ENCODE data around the gene BLVRB. TPM values are rescaled to one million over a fixed set of nuclear protein-coding genes. Genes with fewer than 3 reads are reported as not detected.

Gene BLVRB
- total and polyA plus RNA-seq, 9 of the 15 experiments (the other 6 are each of a cell fraction or from before 2014, with no cell fraction given): 81.1 to 749 (median 331) TPM

DNA sequence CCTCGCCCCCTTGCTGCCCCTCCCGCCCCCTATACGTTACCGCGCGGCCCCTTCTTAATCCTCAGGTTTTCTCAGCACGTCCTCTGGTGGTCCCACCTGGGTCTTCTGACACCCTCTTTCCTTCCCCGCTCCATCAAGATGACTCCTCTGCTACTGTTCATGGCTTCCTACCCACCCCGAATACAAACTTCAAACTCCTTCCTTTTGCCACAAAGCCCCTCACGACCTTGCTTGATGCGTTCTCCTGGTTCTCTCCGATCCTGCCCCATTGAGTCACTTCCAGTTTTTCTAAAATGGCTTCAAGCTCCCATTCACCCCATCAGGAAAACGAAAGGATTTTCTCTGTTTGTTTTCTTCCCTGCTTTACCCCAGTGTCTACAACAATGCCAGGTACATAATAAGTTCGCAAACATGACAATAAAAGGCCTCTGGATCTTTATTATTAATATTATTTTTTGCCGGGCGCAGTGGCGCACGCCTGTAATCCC lies 20.7 kb downstream of the BLVRB start (continued):
- TF ChIP-seq SREBF1 (IDR thresholded peaks at IDR 0.05; ENCODE audit: borderline replicate concordance, low read depth, low read length) (no peak), OTX1 (CRISPR knock-in tag; IDR thresholded peaks at IDR 0.05) (no peak; the same call in 1 of the 2 replicates), SIN3A (IDR thresholded peaks at IDR 0.05; ENCODE audit: borderline replicate concordance in 2 of 2, control insufficient read depth in 1 of 2, low read depth in 2 of 2, low read length in 2 of 2) (0 out of 4 replicates have a peak, but pooled peaks of 1 of the 2 experiments have one; percentile 0), HDAC8 (tag; IDR thresholded peaks at IDR 0.05) (no peak), FIP1L1 (IDR thresholded peaks at IDR 0.05; ENCODE audit: low read depth, low read length, poor library complexity, severe bottlenecking) (no peak), NEUROD1 (IDR thresholded peaks at IDR 0.05; ENCODE audit: borderline replicate concordance, low read depth, low read length, partially characterized antibody) (peak; percentile 51), GATAD2A (IDR thresholded peaks at IDR 0.05) (peak; percentile 80), ZNF24 (IDR thresholded peaks at IDR 0.05) (no peak), ZNF431 (CRISPR knock-in tag; IDR thresholded peaks at IDR 0.05) (no peak), NRF1 (conservative IDR thresholded peaks at IDR 0.05 in 1 of 2, IDR thresholded peaks at IDR 0.05 in 1 of 2) (no peak), FOXK1 (CRISPR knock-in tag; IDR thresholded peaks at IDR 0.05; ENCODE audit: borderline replicate concordance) (0 out of 2 replicates have a peak, but pooled peaks have one; percentile 4), MEIS2 (IDR thresholded peaks at IDR 0.05; ENCODE audit: partially characterized antibody) (no peak), CTBP1 (IDR thresholded peaks at IDR 0.05; ENCODE audit: borderline replicate concordance) (no peak), NCOR1 (IDR thresholded peaks at IDR 0.05) (no peak), KDM5B (IDR thresholded peaks at IDR 0.05; ENCODE audit: insufficient replicate concordance, low read depth, low read length) (no peak), NR3C1 (CRISPR knock-in tag; IDR thresholded peaks at IDR 0.05) (no peak), ZBTB1 (CRISPR knock-in tag; IDR thresholded peaks at IDR 0.05; ENCODE audit: borderline replicate concordance, low read depth) (no peak), ATF1 (CRISPR knock-in tag; IDR thresholded peaks at IDR 0.05) (no peak), ATF1 (tag; IDR thresholded peaks at IDR 0.05) (peak; percentile 51)
- TF ChIP-seq, protein P1, sequence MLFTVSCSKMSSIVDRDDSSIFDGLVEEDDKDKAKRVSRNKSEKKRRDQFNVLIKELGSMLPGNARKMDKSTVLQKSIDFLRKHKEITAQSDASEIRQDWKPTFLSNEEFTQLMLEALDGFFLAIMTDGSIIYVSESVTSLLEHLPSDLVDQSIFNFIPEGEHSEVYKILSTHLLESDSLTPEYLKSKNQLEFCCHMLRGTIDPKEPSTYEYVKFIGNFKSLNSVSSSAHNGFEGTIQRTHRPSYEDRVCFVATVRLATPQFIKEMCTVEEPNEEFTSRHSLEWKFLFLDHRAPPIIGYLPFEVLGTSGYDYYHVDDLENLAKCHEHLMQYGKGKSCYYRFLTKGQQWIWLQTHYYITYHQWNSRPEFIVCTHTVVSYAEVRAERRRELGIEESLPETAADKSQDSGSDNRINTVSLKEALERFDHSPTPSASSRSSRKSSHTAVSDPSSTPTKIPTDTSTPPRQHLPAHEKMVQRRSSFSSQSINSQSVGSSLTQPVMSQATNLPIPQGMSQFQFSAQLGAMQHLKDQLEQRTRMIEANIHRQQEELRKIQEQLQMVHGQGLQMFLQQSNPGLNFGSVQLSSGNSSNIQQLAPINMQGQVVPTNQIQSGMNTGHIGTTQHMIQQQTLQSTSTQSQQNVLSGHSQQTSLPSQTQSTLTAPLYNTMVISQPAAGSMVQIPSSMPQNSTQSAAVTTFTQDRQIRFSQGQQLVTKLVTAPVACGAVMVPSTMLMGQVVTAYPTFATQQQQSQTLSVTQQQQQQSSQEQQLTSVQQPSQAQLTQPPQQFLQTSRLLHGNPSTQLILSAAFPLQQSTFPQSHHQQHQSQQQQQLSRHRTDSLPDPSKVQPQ (CRISPR knock-in tag; IDR thresholded peaks at IDR 0.05; ENCODE audit: borderline replicate concordance): no peak
- TF ChIP-seq, protein P2, sequence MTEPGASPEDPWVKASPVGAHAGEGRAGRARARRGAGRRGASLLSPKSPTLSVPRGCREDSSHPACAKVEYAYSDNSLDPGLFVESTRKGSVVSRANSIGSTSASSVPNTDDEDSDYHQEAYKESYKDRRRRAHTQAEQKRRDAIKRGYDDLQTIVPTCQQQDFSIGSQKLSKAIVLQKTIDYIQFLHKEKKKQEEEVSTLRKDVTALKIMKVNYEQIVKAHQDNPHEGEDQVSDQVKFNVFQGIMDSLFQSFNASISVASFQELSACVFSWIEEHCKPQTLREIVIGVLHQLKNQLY (CRISPR knock-in tag; conservative IDR thresholded peaks at IDR 0.05): no peak
- TF ChIP-seq, protein P3, sequence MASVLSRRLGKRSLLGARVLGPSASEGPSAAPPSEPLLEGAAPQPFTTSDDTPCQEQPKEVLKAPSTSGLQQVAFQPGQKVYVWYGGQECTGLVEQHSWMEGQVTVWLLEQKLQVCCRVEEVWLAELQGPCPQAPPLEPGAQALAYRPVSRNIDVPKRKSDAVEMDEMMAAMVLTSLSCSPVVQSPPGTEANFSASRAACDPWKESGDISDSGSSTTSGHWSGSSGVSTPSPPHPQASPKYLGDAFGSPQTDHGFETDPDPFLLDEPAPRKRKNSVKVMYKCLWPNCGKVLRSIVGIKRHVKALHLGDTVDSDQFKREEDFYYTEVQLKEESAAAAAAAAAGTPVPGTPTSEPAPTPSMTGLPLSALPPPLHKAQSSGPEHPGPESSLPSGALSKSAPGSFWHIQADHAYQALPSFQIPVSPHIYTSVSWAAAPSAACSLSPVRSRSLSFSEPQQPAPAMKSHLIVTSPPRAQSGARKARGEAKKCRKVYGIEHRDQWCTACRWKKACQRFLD (CRISPR knock-in tag; IDR thresholded peaks at IDR 0.05): 0 out of 2 replicates have a peak, but pooled peaks have one; percentile 0
- TF ChIP-seq, protein P4, sequence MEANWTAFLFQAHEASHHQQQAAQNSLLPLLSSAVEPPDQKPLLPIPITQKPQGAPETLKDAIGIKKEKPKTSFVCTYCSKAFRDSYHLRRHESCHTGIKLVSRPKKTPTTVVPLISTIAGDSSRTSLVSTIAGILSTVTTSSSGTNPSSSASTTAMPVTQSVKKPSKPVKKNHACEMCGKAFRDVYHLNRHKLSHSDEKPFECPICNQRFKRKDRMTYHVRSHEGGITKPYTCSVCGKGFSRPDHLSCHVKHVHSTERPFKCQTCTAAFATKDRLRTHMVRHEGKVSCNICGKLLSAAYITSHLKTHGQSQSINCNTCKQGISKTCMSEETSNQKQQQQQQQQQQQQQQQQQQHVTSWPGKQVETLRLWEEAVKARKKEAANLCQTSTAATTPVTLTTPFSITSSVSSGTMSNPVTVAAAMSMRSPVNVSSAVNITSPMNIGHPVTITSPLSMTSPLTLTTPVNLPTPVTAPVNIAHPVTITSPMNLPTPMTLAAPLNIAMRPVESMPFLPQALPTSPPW (CRISPR knock-in tag; IDR thresholded peaks at IDR 0.05): peak; percentile 89; the same call in 1 of the 2 replicates

All from K562 (cell line).